NCI-H2029 (cell line): ENCODE data around the gene TMEM63C.

Experiments
- DNase-seq: peaks from one replicate; lab custom pipeline; 2025; lab: John Stamatoyannopoulos, UW

Gene TMEM63C

DNA sequence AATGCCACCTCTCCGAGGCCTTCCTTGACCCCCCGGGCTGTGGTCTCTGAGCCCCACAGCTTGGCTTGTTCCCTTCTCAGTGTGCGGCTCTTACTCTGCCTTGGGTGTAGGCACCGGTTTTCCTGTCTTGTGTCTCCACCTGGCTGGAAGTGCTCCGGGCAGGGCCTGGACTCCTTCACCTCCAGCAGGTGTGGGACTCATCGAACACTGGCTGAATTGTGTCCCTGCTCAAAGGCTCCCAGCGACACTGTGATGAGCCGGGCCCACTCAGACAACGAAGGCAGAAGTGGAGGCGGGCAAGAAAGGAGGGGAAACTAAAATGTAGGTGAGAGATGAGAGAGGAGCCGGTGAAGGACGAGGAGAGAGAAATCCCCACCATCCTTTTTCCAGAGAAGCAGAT, 18.0 kb downstream of the TMEM63C start:
- no peak for DNase-seq

- DNase-seq = no peak
Observed at GRCh38 chr14:77200406-77200985, 18.9 kb downstream of the TMEM63C start.

DNA sequence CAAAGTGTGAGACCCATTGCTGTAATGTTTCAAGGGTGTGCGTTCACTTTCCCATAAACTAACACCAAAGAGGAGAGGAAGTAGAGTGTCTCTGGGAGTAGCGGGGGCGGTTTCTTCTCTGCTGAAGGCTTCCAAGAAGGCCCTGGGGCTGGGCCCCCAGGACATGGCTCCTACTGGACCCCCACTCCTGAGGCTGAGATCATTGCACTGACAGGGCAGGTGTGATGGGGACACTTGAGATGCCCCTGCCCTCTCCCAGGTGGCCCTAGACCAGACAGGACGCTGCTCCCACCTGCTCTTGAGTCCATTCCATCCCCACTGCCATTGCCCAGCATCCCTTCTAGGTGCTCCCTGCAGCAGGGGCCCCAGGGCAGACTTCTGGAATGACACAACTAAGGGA, 20.1 kb downstream of the TMEM63C start:
- DNase-seq = no peak

DNA sequence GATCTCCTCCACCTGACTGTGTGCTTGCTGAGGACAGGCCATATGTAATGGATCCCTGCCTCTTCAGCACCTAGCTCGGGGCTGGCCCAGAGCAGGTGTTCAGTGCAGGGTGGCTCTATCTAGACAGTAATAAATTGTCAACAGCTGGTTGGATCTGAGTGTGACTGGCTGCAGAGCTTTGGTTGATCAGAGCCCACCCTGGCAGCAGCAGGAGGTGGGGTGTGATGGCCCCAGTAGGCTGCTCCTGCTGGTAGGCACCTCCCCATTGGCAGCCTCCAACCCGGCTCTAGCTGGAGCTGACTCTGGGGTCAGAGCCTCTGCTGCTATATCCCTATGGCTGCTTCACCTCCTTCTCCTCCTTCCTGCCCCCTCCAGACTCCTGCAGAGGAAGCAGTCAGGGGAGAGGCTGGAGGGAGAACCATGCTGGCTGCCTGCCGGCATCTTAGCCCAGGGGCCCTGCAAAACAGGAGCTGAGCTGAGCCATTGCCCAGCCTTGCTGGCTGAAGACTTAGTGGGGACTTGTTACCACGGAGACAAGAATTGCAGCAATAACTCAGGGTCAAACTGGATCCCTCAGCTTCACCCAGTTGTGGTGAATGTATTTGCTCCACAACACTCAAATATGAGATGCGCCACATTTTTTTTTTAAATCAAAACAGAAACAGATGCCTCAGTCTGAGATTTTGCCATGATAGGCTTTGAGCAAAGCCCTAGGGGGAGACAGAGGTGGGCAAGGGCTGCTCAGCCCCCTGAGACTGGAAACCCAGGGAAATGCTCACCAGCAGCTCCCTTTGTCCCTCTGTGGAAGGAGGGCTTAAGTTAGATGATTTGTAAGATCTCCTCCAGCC, 22.2 kb downstream of the TMEM63C start:
- peak; percentile 73 for DNase-seq

DNA sequence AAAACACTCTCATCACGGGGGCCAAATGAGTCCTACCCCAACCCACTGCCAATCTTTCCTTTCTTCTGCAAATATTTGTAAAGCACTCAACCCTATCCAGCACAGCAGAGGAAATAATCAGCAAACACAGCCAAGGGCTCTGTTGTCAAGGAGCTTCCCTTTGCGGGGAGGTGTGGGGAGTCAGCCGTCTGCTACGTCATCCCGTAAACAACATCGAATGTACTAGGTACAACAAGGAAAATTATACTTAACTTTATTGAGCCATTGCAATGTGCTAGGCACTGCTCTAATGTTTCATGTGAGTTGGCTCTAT, 22.8 kb downstream of the TMEM63C start:
- DNase-seq = peak; percentile 93

- no peak for DNase-seq
Observed at GRCh38 chr14:77204907-77205306, 23.3 kb downstream of the TMEM63C start.

- no peak for DNase-seq
Observed at GRCh38 chr14:77205566-77205965, 24.0 kb downstream of the TMEM63C start.

DNA sequence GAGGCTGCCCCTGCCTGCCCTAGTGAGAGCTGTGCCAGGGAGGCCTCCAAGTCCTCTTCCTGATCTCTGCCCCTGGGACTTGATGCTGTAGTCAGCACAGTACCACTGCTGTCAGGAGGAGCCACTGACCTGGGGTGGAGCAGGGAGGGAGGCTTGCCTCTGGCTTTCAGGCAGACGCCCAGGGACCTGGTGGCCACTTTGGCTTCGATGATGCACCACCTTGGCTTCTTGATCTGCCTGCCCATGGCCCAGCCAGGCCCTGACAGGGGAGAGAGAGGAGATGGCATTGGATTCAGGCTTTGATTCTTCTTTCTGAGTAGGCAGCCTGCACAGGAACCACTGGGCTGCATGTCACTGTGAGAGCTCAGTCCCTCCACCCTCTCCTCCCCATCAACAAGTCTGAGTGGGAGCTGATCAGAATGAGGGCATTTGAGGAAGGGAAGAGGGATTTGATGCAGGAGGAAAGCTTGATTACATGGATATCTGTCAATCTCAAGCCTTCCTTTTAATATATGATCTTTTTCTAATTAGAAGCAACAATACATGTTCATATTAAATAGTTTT, 24.7 kb downstream of the TMEM63C start:
- no peak for DNase-seq

GRCh38 chr14:77206877-77207389, 25.3 kb downstream of the TMEM63C start:
- DNase-seq = no peak

DNA sequence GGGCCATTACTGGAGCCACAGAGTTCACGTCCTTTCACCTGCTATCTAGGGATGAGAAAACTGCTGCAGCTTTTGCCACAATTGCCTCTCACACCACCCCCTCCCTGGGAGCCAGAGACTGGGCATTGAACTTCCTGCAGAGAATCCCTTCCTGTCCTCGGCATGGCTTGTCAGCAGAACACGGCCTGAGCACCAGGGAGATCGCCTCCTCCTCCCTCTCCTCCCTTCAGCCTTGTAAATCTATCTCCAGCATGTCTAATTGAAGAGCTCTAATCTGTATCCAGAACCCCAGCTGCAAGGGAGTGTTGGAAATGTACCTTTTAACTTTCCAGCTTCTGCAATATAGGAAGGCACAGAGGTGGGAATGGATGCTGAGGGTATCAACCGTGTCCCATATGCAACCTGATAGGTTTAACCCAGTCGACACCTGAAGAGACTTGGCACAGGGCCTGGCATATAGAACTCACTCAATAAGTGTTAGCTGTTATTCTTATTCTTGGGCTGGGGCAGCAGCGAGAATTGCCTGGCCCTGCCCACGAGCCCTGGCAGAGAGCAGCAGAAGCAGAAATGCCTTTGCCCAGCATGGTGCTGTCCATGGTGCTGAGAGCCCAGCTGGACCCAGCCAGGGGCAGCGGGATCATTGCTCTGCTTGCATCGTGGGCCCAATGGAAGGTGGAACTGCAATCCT, 26.8 kb downstream of the TMEM63C start:
- DNase-seq = peak; percentile 17

GRCh38 chr14:77208979-77209318, 27.4 kb downstream of the TMEM63C start:
- DNase-seq = no peak

- DNase-seq = no peak
Observed at GRCh38 chr14:77212097-77212870, 30.7 kb downstream of the TMEM63C start.

DNA sequence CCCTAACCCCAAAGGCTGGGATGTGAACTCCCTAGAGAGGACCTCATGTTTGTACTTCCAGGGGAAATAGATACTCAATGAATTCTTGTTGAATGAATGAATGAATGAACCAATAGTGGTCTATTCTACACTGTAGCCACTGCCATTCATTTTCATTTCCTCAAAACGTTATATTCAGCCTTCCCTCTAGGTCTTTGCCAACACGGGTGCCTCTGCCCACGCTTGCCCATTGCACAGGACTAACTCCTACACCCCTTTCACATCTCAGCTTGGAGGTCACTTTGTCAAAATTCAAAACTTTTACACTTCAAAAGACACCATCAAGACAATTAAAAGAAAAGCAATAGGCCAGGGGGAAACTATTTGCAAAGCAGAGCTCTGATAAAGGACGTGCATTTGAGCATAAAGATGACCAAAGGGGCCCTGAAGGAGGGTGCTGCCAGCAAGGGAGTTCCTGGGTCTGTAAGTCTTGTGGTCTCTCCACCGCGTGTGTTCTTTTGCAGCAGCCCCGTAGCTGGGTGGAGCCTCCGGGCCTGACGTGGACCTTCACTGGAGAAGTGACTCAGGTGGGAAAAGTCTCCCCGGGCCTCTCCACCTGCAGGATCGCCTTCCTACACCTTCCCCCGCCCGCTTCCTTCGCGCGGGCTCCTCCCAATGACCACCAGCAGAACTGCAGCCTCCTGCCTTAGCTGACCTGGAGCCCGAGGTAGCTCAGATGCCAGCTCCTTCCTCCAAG, 31.5 kb downstream of the TMEM63C start:
- peak; percentile 42 for DNase-seq

- DNase-seq = no peak
Observed at GRCh38 chr14:77213679-77214016, 32.0 kb downstream of the TMEM63C start.

- DNase-seq = no peak
Observed at GRCh38 chr14:77214216-77214615, 32.6 kb downstream of the TMEM63C start.

GRCh38 chr14:77217551-77217950, 36.0 kb downstream of the TMEM63C start:
- DNase-seq = no peak

DNA sequence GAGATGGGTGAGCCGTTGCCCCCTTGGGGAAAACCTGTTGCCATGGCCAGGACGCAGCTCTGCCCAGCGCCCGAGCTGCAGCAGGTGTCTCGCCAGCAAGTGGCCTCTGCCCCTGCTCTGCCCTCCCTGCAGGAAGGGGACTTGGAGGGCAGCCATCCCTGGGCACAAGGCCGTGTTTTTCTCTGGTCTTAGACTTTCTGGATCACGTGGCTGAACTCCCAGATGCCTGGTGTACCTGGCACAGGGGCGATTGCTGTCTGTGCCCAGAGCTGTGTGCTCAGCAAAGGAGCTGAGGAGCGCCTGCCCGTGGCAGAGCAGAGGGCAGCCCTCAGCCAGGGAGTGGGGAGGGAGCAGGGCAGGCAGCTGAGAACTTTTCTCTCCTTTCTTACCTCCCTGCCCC, 38.0 kb downstream of the TMEM63C start:
- DNase-seq = peak; percentile 18

GRCh38 chr14:77220246-77221017, 38.8 kb downstream of the TMEM63C start:
- no peak for DNase-seq

DNA sequence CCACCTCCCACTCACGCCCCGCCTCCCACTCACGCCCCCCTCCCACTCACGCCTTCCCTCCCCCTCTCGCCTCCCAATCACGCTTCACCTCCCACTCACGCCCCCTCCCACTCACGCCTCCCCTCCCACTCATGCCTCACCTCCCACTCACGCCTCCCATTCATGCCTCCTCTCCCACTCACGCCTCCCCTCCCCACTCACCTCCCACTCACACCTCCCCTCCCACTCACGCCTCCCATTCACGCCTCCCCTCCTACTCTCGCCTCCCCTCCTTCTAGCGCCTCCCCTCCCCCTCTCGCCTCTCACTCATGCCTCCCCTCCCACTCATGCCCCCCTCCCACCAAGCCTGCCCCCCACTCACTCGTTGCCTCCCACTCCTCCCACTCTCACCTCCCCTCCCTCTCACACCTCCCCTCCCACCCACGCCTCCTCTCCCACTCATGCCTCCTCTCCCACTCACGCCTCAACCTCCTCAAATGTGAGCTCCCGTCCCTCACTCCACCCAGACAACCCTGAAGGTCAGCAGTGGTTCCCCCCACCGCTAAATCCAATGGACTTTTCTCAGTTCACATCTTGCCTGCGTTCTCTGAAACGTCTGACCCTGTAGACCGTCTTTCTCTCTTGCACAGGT, 39.8 kb downstream of the TMEM63C start:
- DNase-seq = no peak

DNA sequence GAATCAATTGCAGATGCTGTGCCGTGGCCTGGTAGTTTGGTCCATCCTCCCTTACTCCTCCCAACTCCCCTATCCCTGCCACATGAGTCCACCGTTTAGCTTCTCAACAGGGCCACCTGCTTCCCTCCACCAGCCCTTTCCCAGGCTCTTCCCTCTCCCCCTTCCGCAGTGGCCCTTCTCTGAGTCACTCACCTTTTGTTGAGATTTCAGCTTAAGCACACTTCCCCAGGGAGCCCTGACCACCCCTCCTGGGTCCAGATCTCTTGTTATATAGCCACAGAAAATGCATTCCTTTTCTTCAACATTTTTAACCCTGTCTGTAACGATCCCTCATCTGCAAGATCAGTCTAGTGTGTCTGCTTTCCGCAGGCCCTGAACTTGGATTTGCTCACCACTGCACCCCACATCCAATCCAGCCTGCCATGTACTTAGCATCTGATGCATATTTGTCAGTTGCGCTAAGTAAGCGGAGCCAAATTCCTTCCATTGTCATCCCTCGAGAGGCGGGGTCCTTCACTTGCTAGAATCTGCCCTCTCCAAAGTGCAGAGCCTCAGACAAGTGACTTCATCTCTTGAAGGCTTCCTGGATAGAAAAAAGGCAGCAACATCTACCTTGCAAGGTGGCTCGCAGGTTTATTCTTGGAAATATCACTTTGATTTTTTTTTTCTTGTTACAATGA, 41.1 kb downstream of the TMEM63C start:
- no peak for DNase-seq
